RWPE2 (cell line): ENCODE results near the gene AHDC1.

Experiments
- ATAC-seq: fragments of 200-7000 bp; cut with Tn5 transposase; 3 replicates; pipeline ENCODE4 v1.9.1; 2021; ENCODE audit warnings: low read depth
- DNase-seq: peaks from one replicate; pipeline ENCODE4 v3.0.0-alpha.2; 2020; ENCODE audit warnings: low spot score
- H3K27ac ChIP-seq: fragments of 450-650 bp; 2 replicates; pipeline ENCODE4 v1.5.1; 2017; ENCODE audit warnings: mild to moderate bottlenecking; ENCODE audit not compliant: poor library complexity, severe bottlenecking
- H3K27me3 ChIP-seq: fragments of 250-450 bp; sonication (Bioruptor Pico); 2 replicates; pipeline ENCODE4 v1.5.1; 2021; ENCODE audit warnings: mild to moderate bottlenecking, moderate library complexity; ENCODE audit not compliant: insufficient read depth, poor library complexity, severe bottlenecking
- H3K36me3 ChIP-seq: fragments of 250-450 bp; sonication (Bioruptor Pico); 2 replicates; pipeline ENCODE4 v1.5.1; 2020; ENCODE audit warnings: low read depth, mild to moderate bottlenecking, moderate library complexity
- H3K4me1 ChIP-seq: fragments of 250-450 bp; sonication (Bioruptor Pico); 2 replicates; pipeline ENCODE4 v1.5.1; 2021; ENCODE audit warnings: mild to moderate bottlenecking, moderate library complexity; ENCODE audit not compliant: insufficient read depth, poor library complexity, severe bottlenecking
- H3K4me3 ChIP-seq: fragments of 250-450 bp; sonication (Bioruptor Pico); 2 replicates; pipeline ENCODE4 v1.5.1; 2021; ENCODE audit warnings: mild to moderate bottlenecking, moderate library complexity; ENCODE audit not compliant: severe bottlenecking
- H3K9me3 ChIP-seq: fragments of 250-450 bp; sonication (Bioruptor Pico); 2 replicates; pipeline ENCODE4 v1.5.1; 2021; ENCODE audit warnings: mild to moderate bottlenecking, moderate library complexity; ENCODE audit not compliant: severe bottlenecking
- CTCF ChIP-seq: fragments of 450-650 bp; IDR thresholded peaks from one replicate; pipeline ENCODE4 v1.5.1; 2017; ENCODE audit warnings: mild to moderate bottlenecking, moderate library complexity; ENCODE audit not compliant: poor library complexity, severe bottlenecking

The AHDC1 gene

GRCh38 chr1:27536010-27536757, 67.8 kb downstream of the AHDC1 start:
- Histone ChIP-seq H3K4me3 (no peak overlapping the region), H3K9me3 (no peaks in the 10 kb centered on the region), H3K4me1 (peaks cover 43% of the 10 kb centered on the region), H3K27me3 (no peaks in the 10 kb centered on the region), H3K36me3 (peaks cover 33% of the 10 kb centered on the region), H3K27ac (peak overlapping the region; percentile 99)
- no peak for TF ChIP-seq CTCF
- DNase-seq (no peak), ATAC-seq (no peak)

GRCh38 chr1:27535386-27535785, 68.6 kb downstream of the AHDC1 start:
- no peaks in the 10 kb centered on the region for H3K27me3 ChIP-seq
- no peak for TF ChIP-seq CTCF
- no peak for ATAC-seq
- no peak for DNase-seq
- no peak overlapping the region for H3K4me3 ChIP-seq
- H3K9me3 ChIP-seq, result no peaks in the 10 kb centered on the region
- peaks cover 33% of the 10 kb centered on the region for H3K36me3 ChIP-seq
- peak overlapping the region; percentile 99 for H3K27ac ChIP-seq
- peaks cover 35% of the 10 kb centered on the region for H3K4me1 ChIP-seq

- H3K27ac ChIP-seq, result no peak overlapping the region
- no peak overlapping the region for H3K4me3 ChIP-seq
- TF ChIP-seq CTCF, result no peak
- H3K4me1 ChIP-seq, result peaks cover 16% of the 10 kb centered on the region
- DNase-seq (no peak), ATAC-seq (no peak)
- no peaks in the 10 kb centered on the region for H3K27me3 ChIP-seq
- no peaks in the 10 kb centered on the region for H3K9me3 ChIP-seq
- H3K36me3 ChIP-seq, result peaks cover 16% of the 10 kb centered on the region
These were observed 71.8 kb downstream of the AHDC1 start for GRCh38 chr1:27531959-27532685.

- TF ChIP-seq CTCF, result no peak
- no peak for DNase-seq
- Histone ChIP-seq H3K27ac (peak overlapping the region; percentile 77), H3K27me3 (no peaks in the 10 kb centered on the region), H3K4me1 (peaks cover 32% of the 10 kb centered on the region), H3K4me3 (no peak overlapping the region), H3K36me3 (peaks cover 3% of the 10 kb centered on the region; the same call in 1 of the 2 replicates), H3K9me3 (no peaks in the 10 kb centered on the region)
- no peak for ATAC-seq
These were observed 73.8 kb downstream of the AHDC1 start for GRCh38 chr1:27530192-27530591.

- peak overlapping the region; percentile 77 for H3K27ac ChIP-seq
- no peaks in the 10 kb centered on the region for H3K27me3 ChIP-seq
- no peak for DNase-seq
- H3K4me3 ChIP-seq, result no peak overlapping the region
- peaks cover 35% of the 10 kb centered on the region for H3K4me1 ChIP-seq
- ATAC-seq, result no peak
- H3K9me3 ChIP-seq, result no peaks in the 10 kb centered on the region
- H3K36me3 ChIP-seq, result no peaks in the 10 kb centered on the region
- no peak for TF ChIP-seq CTCF
These were observed 74.3 kb downstream of the AHDC1 start for GRCh38 chr1:27529704-27530018.
